Stimulated activated naive CD4-positive, alpha-beta T cell (primary cell): Measurements from ENCODE around the gene PTP4A2.

Source experiments
- DNase-seq, 6 experiments: peaks; one replicate each; lab custom pipeline; 2025; lab: John Stamatoyannopoulos, UW

PTP4A2 gene

DNA sequence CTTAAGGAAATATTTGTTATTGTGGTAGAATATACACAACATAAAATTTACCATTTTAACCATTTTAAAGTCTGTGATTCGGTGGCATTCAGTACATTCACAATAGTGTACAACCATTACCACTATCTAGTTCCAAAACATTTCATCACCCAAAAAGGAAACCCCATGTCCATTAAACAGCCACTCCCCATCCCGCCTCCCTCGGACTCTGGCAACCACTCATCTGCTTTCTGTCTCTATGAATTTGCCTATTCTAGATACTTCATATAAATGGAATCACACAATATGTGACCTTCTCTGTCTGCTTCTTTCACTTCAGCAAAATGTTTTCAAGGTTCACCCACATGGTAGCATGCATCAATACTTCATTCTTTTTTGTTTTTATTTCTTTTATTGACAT, 51.3 kb downstream of the PTP4A2 start:
- no peak for DNase-seq

DNA sequence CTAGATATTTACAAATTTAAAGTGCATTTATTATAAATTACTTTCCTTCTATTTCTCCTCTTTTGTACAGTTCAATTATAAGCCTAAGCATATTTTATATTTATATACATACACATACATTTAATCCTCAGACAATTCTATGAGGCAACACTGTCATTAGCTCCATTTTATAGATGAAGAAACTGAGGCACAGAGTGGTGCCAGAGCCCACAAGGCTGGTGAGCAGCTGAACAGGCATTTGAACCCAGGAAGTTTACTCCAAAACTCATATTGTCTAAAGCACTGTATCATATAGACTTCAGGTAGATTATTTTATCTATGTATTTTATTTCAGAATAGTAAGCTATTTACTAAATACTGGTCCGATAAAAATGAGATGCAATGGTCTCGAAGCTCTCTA, 52.3 kb downstream of the PTP4A2 start:
- no peak for DNase-seq

DNA sequence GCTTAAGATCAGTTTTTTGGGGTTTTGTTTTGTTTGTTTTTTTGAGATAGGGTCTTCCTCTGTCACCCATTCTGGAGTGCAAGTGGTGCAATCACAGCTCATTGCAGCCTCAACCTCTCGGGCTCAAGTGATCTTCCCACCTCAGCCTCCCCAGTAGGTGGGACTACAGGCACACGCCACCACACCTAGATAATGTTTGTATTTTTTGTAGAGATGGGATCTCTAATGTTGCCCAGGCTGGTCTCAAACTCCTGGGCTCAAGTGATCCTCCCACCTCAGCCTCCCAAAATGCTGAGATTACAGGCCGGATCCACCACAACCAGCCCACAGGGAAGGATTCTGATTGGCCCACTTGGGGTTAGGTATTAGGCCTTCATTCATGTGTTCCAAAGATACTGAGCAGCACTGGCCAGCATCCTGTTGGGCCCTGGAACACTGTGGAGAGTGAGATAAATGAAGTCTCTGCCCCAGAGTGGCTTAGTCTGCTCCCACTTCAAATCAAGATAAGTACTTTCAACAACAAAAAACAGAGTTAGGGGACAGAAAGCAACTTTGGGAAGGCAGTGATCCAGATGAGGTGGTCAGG, 54.7 kb downstream of the PTP4A2 start:
- no peak for DNase-seq

DNA sequence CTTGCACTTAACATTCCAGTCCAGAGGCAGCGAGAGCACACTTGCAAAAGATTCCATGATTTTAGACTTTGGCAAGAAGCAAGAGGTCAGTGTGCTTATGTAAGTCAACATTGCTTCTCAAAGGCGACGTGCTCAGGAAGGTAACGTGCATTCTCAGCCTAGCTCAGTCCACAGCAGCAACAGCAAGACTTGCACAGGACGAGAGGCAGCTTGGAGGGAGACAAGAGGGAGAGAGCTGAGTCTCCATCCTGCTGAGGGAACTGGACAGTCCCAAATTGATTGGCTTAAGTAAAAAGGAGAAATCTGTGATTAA, 56.5 kb downstream of the PTP4A2 start:
- DNase-seq: no peak

DNA sequence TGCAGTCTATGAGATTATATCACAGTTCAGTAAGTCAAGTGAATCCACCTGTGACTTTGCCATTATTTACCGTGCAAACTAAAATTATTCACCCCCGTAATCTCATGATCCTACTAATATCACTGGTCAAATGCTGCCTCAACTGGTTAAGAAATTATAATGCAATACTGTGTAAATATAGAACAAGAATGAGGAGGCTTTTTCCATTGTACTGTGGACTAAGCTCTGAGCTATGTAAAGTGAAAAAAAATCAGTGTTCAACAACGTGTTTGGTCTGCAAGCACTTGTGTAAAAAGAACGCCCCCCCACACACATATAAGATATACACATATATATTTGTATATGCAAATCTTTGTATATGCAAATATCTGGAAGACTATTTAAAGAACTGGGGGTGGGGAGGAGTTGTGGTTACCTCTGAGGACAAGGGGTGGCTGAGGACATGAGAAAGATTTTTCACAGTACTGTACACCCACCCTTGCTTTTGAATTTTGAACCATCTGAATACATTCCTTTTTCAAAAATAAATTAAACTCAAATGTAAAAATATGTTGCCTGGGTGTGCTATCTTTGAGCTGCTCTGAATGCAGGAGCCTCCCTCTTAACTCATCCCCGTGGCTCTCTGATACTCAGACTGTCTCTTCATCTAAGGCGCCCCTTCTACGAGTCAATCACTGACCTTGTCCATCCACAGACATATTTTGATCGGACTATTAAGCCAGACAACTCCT, 57.0 kb downstream of the PTP4A2 start:
- no peak for DNase-seq

DNA sequence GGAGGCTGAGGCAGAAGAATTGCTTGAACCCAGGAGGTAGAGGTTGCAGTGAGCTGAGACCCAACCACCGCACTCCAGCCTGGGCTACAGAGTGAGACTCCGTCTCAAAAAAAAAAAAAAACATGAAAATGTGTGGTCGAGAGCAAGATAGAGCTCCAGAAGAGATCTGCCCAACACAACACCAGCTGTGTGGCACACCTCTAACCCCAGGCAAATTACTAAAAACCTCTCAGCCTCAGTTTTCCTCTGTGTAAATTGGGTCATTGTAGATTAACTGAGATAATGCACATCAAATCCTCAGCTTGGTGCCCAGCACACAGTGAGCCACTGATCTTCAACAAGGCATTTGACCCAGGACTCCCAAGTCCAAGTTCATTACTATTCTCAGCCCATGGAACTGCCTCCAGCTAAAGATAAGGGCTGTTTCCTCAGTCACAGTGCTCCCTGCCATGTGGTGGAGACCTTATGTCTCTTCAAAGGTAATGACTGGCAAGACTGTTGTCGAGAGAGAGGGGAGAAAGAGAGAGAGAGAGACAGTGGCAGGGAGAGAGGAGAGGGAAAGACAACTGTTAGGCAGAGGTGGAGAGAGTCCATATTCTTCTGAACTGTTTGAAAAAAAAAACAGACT, 58.1 kb downstream of the PTP4A2 start:
- no peak for DNase-seq

DNA sequence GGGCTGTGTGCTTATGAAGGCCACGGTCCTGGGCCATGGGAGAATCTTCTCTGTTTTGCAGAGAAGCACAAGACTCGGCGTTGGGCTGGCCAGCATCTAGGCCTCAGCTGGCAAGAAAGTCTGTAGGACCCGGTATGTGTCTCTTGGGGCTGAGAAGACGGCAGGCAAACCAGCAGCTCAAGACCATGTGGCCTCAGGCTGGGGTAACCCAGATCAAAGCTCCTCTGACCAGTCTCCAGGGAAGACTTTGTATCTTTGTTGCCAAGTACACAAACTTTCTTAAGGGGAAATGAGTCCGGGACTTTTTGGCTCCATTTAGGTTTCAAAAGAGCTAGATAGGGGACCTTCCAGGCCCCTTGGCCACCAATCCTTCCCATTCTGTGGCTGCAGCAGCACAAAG, 60.1 kb downstream of the PTP4A2 start:
- no peak for DNase-seq

DNA sequence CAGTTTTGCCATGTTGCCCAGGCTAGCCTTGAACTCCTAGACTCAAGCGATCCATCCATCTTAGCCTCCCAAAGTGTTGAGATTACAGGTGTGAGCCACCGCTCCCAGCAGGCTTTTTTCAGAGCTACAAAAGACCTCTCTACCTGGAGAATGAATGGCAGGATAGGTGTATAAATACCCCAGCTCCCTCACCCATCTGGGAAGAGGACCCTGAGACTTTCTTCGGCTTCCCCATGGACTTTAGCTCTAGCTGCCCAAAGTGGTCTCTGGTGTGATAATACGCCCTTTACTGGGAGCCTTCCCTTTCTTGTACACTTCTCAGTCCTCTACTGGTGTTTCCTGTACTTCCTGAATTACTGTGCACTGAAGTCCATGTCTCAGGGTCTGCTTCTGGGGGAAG, 60.6 kb downstream of the PTP4A2 start:
- no peak for DNase-seq

DNA sequence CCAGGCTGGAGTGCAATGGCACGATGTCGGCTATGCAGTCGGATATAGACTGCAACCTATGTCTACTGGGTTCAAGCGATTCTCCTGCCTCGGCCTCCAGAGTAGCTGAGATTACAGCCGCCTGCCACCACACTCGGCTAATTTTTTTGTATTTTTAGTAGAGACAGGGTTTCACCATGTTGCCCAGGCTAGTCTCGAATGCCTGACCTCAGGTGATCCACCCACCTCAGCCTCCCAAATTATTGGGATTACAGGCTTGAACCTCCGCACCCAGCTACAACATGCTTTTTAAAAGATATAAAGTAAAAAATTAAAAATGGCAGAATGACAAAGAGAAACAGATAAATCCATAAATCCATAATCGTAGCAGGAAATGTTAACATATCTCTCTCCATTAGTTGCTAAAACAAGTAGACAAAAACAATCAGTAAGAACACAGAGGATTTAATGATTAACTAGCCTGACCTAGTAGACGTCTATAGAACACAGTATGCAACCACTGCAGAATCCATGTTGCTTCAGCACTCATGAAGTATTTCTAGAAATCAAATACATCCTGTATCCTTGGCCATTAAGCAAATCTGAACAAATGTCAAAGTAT, 62.4 kb downstream of the PTP4A2 start:
- DNase-seq: no peak

DNA sequence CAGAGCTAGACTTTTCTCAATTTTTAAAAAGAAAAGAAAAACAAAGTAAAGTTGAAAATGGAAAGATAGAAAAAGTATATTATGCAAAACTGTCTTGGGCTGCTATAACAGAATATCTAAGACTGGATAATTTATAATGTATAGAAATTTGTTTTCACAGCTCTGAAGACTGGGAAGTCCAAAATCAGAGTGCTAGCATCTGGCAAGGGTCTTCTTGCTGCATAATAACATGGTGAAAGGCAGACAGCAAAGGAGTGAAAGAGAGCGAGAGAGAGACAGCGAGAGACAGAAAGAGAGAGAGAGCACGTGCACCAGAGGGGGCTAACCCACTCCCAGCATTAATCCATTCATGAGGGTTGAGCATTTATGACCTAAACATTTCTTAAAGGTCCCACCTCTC, 63.2 kb downstream of the PTP4A2 start:
- no peak for DNase-seq

DNA sequence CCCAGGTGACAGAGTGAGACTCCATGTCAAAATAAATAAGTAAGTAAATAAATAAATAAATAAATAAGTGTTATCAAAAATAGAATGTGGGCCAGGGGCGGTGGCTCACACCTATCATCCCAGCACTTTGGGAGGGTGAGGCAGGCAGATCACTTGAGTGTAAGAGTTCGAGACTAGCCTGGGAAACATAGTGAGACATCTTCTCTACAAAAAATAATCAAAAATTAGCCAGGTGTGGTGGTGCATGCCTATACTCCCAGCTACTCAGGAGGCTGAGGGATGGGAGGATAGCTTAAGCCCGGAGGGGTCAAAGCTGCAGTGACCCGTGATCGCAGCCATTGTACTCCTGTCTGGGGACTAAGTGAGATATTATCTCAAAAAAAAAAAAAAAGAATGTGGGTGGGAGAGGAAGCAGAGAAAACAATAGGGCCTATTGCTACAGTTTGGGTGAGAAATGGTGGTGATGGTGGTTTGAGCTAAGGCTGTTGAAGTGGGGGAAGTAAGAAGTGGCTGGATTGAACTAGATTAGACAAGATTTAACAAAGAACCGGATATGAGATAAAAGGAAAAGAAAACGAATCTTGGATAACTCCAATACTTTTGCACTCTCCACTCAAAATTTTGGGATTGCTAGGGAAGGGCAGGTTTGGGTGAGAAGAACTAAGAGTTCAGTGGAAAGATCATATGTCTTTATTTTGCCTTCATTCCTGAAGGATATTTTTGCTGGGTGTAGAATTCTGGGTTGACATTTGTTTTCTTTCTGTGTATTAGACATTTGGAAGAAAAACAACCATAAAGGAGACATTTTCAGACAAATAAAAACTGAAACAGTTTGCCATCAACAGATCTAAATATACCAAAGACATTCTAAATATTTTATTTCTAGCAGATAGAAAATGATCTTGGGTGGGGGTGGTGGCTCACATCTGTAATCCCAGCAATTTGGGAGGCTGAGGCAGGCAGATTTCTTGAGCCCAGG, 65.2 kb downstream of the PTP4A2 start:
- peak in 2 of 6 experiments; percentile 18 to 19 for DNase-seq

DNA sequence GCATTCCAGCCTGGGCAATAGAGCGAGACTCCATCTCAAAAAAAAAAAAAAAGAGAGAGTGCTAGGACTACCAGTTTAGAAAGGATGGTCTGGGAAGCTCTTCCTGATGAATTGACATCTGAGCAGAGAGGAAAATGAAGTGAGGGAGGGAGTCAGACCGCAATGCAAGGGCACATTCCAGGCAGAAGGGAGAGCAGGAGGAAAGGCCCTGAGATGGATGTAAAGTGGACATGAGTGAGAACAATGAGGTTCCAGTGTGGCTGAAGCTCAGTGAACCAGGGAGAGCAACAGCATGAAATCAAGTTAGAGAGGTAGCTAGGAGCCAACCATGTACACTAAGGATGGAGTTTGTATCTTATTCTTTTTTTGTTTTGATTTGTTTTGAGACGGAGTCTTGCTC, 66.5 kb downstream of the PTP4A2 start:
- DNase-seq: no peak

DNA sequence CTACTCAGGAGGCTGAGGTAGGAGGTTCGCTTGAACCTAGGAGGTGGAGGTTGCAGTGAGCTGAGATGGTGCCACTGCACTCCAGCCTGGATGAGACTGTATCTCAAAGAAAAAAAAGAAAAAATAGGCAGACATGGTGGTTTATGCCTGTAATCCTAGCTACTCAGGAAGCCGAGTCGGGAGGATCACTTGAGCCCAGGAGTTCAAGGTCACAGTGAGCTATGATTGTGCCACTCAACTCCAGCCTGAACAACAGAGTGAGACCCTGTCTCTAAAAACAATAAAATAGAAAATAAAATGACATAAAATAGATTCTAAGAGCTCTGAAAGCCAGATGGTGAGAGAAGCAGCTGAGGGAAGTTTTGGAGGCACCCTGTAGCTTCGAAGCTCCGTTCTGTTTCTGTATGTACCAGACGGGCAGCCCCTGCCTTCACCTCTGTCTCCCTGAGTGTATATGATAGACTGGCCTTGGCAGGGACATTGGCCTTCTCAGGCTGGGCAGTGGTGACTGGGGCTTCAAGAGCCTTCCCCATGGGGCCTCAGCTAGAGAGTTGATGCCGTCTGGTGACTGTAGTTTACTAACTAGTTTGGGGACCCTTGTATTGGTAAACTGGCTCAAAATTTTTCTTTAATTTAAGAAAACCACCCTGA, 68.0 kb downstream of the PTP4A2 start:
- DNase-seq: no peak

DNA sequence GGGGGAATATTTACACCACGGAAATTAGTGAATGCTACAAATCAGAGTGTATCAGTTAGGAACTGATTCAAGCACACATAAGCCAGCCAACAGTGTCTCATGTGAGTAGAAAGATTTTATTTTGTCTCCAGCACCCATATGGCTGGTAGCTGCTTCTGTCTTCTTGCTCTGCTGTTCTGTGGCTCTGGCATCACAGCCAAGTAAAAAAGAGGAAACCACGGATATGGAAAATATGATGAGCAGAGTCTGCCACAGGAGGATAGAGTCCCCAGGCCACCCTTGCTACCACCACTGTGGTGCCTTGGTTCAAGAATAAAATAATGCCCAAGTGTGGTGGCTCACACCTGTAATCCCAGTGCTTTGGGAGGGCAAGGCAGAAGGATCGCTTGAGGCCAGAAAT, 68.7 kb downstream of the PTP4A2 start:
- DNase-seq: no peak

DNA sequence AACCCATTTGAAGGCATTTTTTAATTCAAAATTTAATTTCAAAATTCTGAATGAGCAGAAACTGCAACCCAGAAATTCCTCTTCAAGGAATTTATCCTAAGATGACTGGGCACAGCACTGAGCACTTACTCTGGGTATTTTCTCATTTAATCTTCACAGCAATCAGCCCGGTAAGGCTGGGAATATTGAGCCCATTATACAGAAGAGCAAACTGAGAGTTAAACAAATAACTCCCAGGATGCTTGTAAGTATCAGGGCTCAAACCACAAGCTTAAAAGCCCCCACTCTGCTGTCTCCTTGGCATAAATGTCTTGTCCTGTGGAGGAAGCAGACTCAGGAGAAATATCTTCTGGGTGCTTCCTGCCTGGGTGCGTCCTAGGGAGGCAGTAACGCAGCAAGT, 69.3 kb downstream of the PTP4A2 start:
- no peak for DNase-seq

DNA sequence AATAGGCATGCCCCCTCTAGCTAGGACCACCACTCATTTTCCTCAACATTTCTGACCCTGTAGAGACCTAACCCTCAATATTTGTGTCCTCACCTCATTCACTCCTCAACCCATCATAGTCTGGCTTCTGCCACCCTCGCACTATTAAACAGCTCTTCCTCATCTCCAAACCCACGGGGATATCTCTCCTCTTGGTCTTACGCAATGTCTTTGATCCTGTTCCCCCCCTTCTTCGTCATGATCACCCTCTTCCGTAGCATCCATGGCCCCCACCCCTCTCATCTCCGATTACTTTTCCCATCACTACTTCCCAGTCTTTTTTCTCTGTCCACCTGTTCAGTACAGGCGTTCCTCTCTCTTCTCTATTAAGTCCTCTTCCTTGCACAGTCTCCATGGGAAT, 70.6 kb downstream of the PTP4A2 start:
- no peak for DNase-seq

DNA sequence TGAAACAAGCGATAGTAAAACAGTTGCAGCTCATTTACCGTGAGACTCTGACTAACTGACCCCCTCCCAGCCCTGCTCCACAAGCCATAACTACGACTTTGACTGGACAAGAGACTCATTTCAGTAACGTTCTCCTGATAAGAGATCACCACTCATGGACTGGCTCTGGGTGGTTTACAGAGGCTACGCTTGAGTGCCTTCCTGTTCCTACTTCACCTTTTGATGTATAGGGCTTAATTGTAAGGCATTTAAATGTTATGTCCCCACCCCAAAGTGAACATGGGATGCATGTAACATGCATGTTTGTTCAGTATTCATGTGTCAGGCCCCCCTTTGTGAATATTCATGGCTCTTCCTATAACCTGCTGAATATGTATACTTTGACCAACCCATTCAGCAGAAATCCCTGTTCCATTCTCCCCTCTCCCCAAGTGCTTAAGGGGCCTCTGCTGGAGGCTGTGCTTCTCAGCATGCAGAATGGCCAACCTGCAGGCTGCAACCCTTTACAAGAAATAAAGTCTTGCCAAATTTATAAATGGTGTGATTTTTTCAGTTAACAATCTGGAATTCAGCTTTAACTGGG, 71.6 kb downstream of the PTP4A2 start:
- DNase-seq: no peak

DNA sequence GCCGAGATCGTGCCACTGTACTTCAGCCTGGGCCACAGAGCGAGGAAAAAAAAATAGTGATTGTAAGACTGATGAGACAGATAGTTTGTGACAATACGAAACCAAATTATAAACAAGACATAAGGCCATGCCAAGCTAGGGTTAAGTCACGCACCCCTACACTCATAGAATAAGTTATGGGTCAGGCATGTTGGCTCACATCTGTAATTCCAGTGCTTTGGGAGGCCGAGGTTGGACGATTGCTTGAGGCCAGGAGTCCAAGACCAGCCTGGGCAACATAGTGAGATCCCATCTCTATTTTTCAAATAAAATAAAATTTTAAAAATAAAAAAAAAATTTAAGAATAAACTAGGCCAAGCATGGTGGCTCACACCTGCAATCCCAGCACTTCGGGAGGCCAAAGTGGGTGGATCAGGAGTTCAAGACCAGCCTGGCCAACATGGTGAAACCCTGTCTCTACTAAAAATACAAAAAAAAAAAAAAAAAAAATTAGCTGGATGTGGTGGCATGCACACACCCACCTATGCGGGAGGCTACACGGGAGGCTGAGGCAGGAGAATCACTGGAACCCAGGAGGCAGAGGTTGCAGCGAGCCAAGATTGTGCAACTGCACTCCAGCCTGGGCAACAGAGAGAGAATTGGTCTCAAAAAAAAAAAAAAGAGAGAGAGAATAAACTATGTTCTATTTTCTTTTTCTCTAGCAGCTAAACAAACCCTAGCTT, 72.3 kb downstream of the PTP4A2 start:
- DNase-seq: no peak

DNA sequence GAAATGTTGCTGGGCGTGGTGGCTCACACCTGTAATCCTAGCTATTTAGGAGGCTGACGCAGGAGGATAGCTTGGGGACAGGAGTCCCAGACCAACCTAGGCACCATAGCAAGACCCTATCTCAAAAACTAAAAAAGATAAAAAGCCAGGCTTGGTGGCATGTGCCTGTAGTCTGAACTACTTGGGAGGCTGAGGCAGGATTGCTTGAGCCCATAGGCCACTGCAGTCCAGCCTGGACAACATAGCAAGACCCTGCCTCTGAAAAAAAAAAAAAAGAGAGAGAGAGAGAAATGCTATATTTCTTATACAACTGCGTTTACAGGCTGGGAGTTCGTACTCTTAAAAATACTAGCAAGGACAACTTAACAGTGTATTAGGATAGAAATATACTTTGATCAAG, 76.1 kb downstream of the PTP4A2 start:
- no peak for DNase-seq

DNA sequence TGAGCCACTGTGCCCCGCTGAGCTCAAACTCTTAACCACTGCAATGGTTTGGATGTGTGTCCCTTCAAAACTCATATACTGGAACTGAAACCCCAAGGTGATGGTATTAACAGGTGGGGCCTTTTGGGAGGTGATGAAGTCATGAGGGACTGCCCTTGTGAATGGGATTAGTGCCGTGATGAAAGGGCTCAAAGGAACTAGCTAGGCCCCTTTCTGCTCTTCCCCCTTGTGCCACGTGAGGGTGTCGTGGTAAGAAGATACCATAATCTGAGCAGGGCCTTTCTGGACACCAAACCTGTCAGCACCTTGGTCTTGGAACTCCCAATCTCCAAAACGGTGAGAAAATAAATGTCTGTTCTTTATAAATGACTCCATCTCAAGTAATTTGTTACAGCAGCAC, 76.8 kb downstream of the PTP4A2 start:
- DNase-seq: no peak

DNA sequence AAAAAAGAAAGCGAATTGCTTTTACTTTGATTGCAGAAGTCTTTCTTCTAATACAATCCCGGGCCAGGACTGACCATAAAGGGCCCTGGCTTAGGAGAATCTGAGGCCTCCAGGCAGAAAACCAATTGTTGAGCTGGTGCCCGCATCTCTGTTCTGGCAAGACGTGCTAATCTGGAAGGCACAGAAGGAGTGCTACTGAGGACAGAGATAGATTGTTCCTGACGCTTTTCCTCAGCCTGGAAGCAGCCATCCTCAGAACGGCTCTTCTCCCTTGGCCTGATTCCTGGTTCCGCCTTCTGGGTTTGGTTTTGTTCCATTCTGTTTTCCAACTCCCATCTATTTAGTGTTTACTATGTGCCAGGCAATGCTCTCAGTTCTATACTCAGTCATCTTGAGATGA, 77.6 kb downstream of the PTP4A2 start:
- DNase-seq: no peak
